ENCODE results near the gene CFAP68. TPM values are rescaled to one million over a fixed set of nuclear protein-coding genes. Genes with fewer than 3 reads are reported as not detected.

Gene CFAP68
- total and polyA plus RNA-seq, 4 donors = 6.6 to 22.0 (median 13.3) TPM

GRCh38 chr11:111840143-111840542 lies 39.2 kb upstream of the CFAP68 start:
- peaks cover 8 to 9% of the 10 kb centered on the region in 2 donors for H3K36me3 ChIP-seq (ENCODE audit: control insufficient read depth in 1 of 2, insufficient read depth in 2 of 2, low read length in 1 of 2)
- ATAC-seq (ENCODE audit: low FRiP score) = no peak
- 95 to 96% methylated on average over 1 of the region's 1 CpG for WGBS, 2 donors
- no peak overlapping the region for H3K27ac ChIP-seq (ENCODE audit: low read depth in 1 of 2, low read length in 2 of 2)
- H3K27me3 ChIP-seq (ENCODE audit: control insufficient read depth in 1 of 2, insufficient read depth in 2 of 2, low read length in 1 of 2) = no peaks in the 10 kb centered on the region
- no peak overlapping the region for H3K4me3 ChIP-seq (ENCODE audit: low read length in 2 of 2)
- DNase-seq = no peak
- no peaks in the 10 kb centered on the region for H3K9me3 ChIP-seq (ENCODE audit: control insufficient read depth, low read length)
- no peaks in the 10 kb centered on the region for H3K4me1 ChIP-seq (ENCODE audit: control insufficient read depth in 1 of 2, insufficient read depth in 2 of 2, low read length in 2 of 2)
- intact Hi-C loops (cut with DNase I) = loop anchor here (1.0 to 5.0 kb wide), 6 partner anchors 53 to 275 kb away; partner anchors contain the start of gene SIK2 (in 2 of the 2)

- Histone ChIP-seq H3K9me3 (ENCODE audit: control insufficient read depth, low read length) (no peaks in the 10 kb centered on the region), H3K4me3 (ENCODE audit: low read length in 2 of 2) (no peak overlapping the region), H3K36me3 (ENCODE audit: control insufficient read depth in 1 of 2, insufficient read depth in 2 of 2, low read length in 1 of 2) (peaks cover 7 to 8% of the 10 kb centered on the region in 2 donors), H3K27ac (ENCODE audit: low read depth in 1 of 2, low read length in 2 of 2) (no peak overlapping the region), H3K27me3 (ENCODE audit: control insufficient read depth in 1 of 2, insufficient read depth in 2 of 2, low read length in 1 of 2) (no peaks in the 10 kb centered on the region), H3K4me1 (ENCODE audit: control insufficient read depth in 1 of 2, insufficient read depth in 2 of 2, low read length in 2 of 2) (no peaks in the 10 kb centered on the region)
- DNase-seq = peak; percentile 89 to 94
- ATAC-seq (ENCODE audit: low FRiP score) = peak; percentile 94
- intact Hi-C loops (cut with DNase I) = loop anchor here (2.0 to 5.0 kb wide), 5 partner anchors 54 to 277 kb away; partner anchors contain the start of gene SIK2 (in 2 of the 2)
- WGBS, 2 donors = 20 to 21% methylated on average over 10 of the region's 10 CpGs
These were observed 37.8 kb upstream of the CFAP68 start for GRCh38 chr11:111841370-111842053.

GRCh38 chr11:111843661-111844060 lies 35.7 kb upstream of the CFAP68 start:
- DNase-seq (no peak), ATAC-seq (ENCODE audit: low FRiP score) (no peak)
- H3K27me3 ChIP-seq (ENCODE audit: control insufficient read depth in 1 of 2, insufficient read depth in 2 of 2, low read length in 1 of 2) = no peaks in the 10 kb centered on the region
- intact Hi-C loops (cut with DNase I) = loop anchor here (5.0 kb wide), 4 partner anchors 56 to 256 kb away; partner anchors contain the start of gene SIK2 (in 2 of the 2)
- no peak overlapping the region for H3K27ac ChIP-seq (ENCODE audit: low read depth in 1 of 2, low read length in 2 of 2)
- peaks cover 2 to 7% of the 10 kb centered on the region in 2 donors for H3K36me3 ChIP-seq (ENCODE audit: control insufficient read depth in 1 of 2, insufficient read depth in 2 of 2, low read length in 1 of 2)
- no peaks in the 10 kb centered on the region for H3K4me1 ChIP-seq (ENCODE audit: control insufficient read depth in 1 of 2, insufficient read depth in 2 of 2, low read length in 2 of 2)
- H3K9me3 ChIP-seq (ENCODE audit: control insufficient read depth, low read length) = no peaks in the 10 kb centered on the region
- WGBS, 2 donors = 80 to 87% methylated on average over 5 of the region's 5 CpGs
- H3K4me3 ChIP-seq (ENCODE audit: low read length in 2 of 2) = no peak overlapping the region

- Histone ChIP-seq H3K4me1 (ENCODE audit: control insufficient read depth in 1 of 2, insufficient read depth in 2 of 2, low read length in 2 of 2) (no peaks in the 10 kb centered on the region), H3K9me3 (ENCODE audit: control insufficient read depth, low read length) (no peaks in the 10 kb centered on the region), H3K27me3 (ENCODE audit: control insufficient read depth in 1 of 2, insufficient read depth in 2 of 2, low read length in 1 of 2) (no peaks in the 10 kb centered on the region), H3K36me3 (ENCODE audit: control insufficient read depth in 1 of 2, insufficient read depth in 2 of 2, low read length in 1 of 2) (peaks cover 2 to 7% of the 10 kb centered on the region in 2 donors), H3K27ac (ENCODE audit: low read depth in 1 of 2, low read length in 2 of 2) (no peak overlapping the region), H3K4me3 (ENCODE audit: low read length in 2 of 2) (no peak overlapping the region)
- ATAC-seq (ENCODE audit: low FRiP score) = no peak
- no peak for DNase-seq
- WGBS, 2 donors = 88 to 90% methylated on average over 7 of the region's 7 CpGs
- intact Hi-C loops (cut with DNase I) = no loop called here
These were observed 33.9 kb upstream of the CFAP68 start for GRCh38 chr11:111845276-111846028.

GRCh38 chr11:111846063-111846462 lies 33.3 kb upstream of the CFAP68 start:
- no peak for ATAC-seq (ENCODE audit: low FRiP score)
- no peaks in the 10 kb centered on the region for H3K9me3 ChIP-seq (ENCODE audit: control insufficient read depth, low read length)
- H3K27ac ChIP-seq (ENCODE audit: low read depth in 1 of 2, low read length in 2 of 2) = no peak overlapping the region
- H3K4me1 ChIP-seq (ENCODE audit: control insufficient read depth in 1 of 2, insufficient read depth in 2 of 2, low read length in 2 of 2) = no peaks in the 10 kb centered on the region
- 83 to 90% methylated on average over 2 of the region's 2 CpGs for WGBS, 2 donors
- no peaks in the 10 kb centered on the region for H3K27me3 ChIP-seq (ENCODE audit: control insufficient read depth in 1 of 2, insufficient read depth in 2 of 2, low read length in 1 of 2)
- peaks cover 2 to 7% of the 10 kb centered on the region in 2 donors for H3K36me3 ChIP-seq (ENCODE audit: control insufficient read depth in 1 of 2, insufficient read depth in 2 of 2, low read length in 1 of 2)
- no peak overlapping the region for H3K4me3 ChIP-seq (ENCODE audit: low read length in 2 of 2)
- DNase-seq = no peak
- intact Hi-C loops (cut with DNase I) = no loop called here

- H3K4me1 ChIP-seq (ENCODE audit: control insufficient read depth in 1 of 2, insufficient read depth in 2 of 2, low read length in 2 of 2) = no peaks in the 10 kb centered on the region
- no peak for DNase-seq
- intact Hi-C loops (cut with DNase I) = no loop called here
- no peak overlapping the region for H3K4me3 ChIP-seq (ENCODE audit: low read length in 2 of 2)
- WGBS, 2 donors = 18 to 19% methylated on average over 1 of the region's 1 CpG
- H3K27ac ChIP-seq (ENCODE audit: low read depth in 1 of 2, low read length in 2 of 2) = no peak overlapping the region
- ATAC-seq (ENCODE audit: low FRiP score) = no peak
- peaks cover 2 to 7% of the 10 kb centered on the region in 2 donors for H3K36me3 ChIP-seq (ENCODE audit: control insufficient read depth in 1 of 2, insufficient read depth in 2 of 2, low read length in 1 of 2)
- no peaks in the 10 kb centered on the region for H3K27me3 ChIP-seq (ENCODE audit: control insufficient read depth in 1 of 2, insufficient read depth in 2 of 2, low read length in 1 of 2)
- H3K9me3 ChIP-seq (ENCODE audit: control insufficient read depth, low read length) = no peaks in the 10 kb centered on the region
These were observed 32.7 kb upstream of the CFAP68 start for GRCh38 chr11:111846636-111847035.

GRCh38 chr11:111849631-111850030 lies 29.7 kb upstream of the CFAP68 start:
- DNase-seq (no peak), ATAC-seq (ENCODE audit: low FRiP score) (no peak)
- Histone ChIP-seq H3K9me3 (ENCODE audit: control insufficient read depth, low read length) (no peaks in the 10 kb centered on the region), H3K4me1 (ENCODE audit: control insufficient read depth in 1 of 2, insufficient read depth in 2 of 2, low read length in 2 of 2) (no peaks in the 10 kb centered on the region), H3K27me3 (ENCODE audit: control insufficient read depth in 1 of 2, insufficient read depth in 2 of 2, low read length in 1 of 2) (no peaks in the 10 kb centered on the region), H3K27ac (ENCODE audit: low read depth in 1 of 2, low read length in 2 of 2) (no peak overlapping the region), H3K36me3 (ENCODE audit: control insufficient read depth in 1 of 2, insufficient read depth in 2 of 2, low read length in 1 of 2) (peaks cover 3 to 7% of the 10 kb centered on the region in 2 donors), H3K4me3 (ENCODE audit: low read length in 2 of 2) (no peak overlapping the region)
- intact Hi-C loops (cut with DNase I) = no loop called here
- 94 to 98% methylated on average over 3 of the region's 3 CpGs for WGBS, 2 donors

GRCh38 chr11:111851067-111851466 lies 28.3 kb upstream of the CFAP68 start:
- no peaks in the 10 kb centered on the region for H3K27me3 ChIP-seq (ENCODE audit: control insufficient read depth in 1 of 2, insufficient read depth in 2 of 2, low read length in 1 of 2)
- H3K4me1 ChIP-seq (ENCODE audit: control insufficient read depth in 1 of 2, insufficient read depth in 2 of 2, low read length in 2 of 2) = no peaks in the 10 kb centered on the region
- intact Hi-C loops (cut with DNase I) = no loop called here
- no peak overlapping the region for H3K27ac ChIP-seq (ENCODE audit: low read depth in 1 of 2, low read length in 2 of 2)
- ATAC-seq (ENCODE audit: low FRiP score) (no peak), DNase-seq (no peak)
- H3K36me3 ChIP-seq (ENCODE audit: control insufficient read depth in 1 of 2, insufficient read depth in 2 of 2, low read length in 1 of 2) = peaks cover 4 to 9% of the 10 kb centered on the region in 2 donors
- 94 to 95% methylated on average over 8 of the region's 8 CpGs for WGBS, 2 donors
- H3K9me3 ChIP-seq (ENCODE audit: control insufficient read depth, low read length) = no peaks in the 10 kb centered on the region
- H3K4me3 ChIP-seq (ENCODE audit: low read length in 2 of 2) = no peak overlapping the region

All from aorta (tissue), 5 donors.